OCI-LY7 (cell line): ENCODE measurements around the gene RCHY1. TPM values are rescaled to one million over a fixed set of nuclear protein-coding genes. Genes with fewer than 3 reads are reported as not detected.

Source experiments
- BruUV-seq: library from RNA; stranded (reverse); fragments of 400-500 nt; replicated peaks from 2 replicates; lab custom pipeline; 2021; lab: Mats Ljungman, UMichigan
- CTCF ChIA-PET: fragments of 300-600 bp; sonication (Branson Sonifier 250); formaldehyde crosslinking; loops from one replicate; lab custom pipeline; 2022; ENCODE audit warnings: antibody characterized with exemption; ENCODE audit not compliant: unreplicated experiment; lab: Charles Lee
- POLR2A ChIA-PET: fragments of 300-600 bp; sonication (Branson Sonifier 250); formaldehyde crosslinking; loops from one replicate; lab custom pipeline; 2022; ENCODE audit warnings: antibody characterized with exemption; lab: Charles Lee
- DNase-seq: peaks from one replicate; pipeline ENCODE4 v3.0.0-alpha.2; 2015; ENCODE audit warnings: low spot score
- H2AFZ ChIP-seq: fragments of 200-600 bp; sonication (generic), shearing (Covaris generic); 2 replicates; pipeline ENCODE4 v1.6.1; 2014; ENCODE audit warnings: mild to moderate bottlenecking, antibody characterized with exemption, low read length, moderate library complexity
- H3K27ac ChIP-seq: fragments of 200-600 bp; sonication (generic); 2 replicates; pipeline ENCODE4 v1.5.1; 2014; ENCODE audit warnings: mixed run types, low read depth, mild to moderate bottlenecking, moderate library complexity, low read length, inconsistent platforms; ENCODE audit not compliant: poor library complexity, severe bottlenecking
- H3K36me3 ChIP-seq: fragments of 200-600 bp; sonication (generic); 2 replicates; pipeline ENCODE4 v1.6.1; 2014; ENCODE audit warnings: mild to moderate bottlenecking, antibody characterized with exemption, low read length, moderate library complexity, mixed read lengths; ENCODE audit not compliant: insufficient read depth
- H3K4me1 ChIP-seq: fragments of 200-600 bp; sonication (generic); 2 replicates; pipeline ENCODE4 v1.5.1; 2014; ENCODE audit warnings: mild to moderate bottlenecking, low read length; ENCODE audit not compliant: insufficient read depth, poor library complexity, severe bottlenecking
- H3K4me2 ChIP-seq: fragments of 200-600 bp; sonication (generic); 2 replicates; pipeline ENCODE4 v1.6.1; 2014; ENCODE audit warnings: mild to moderate bottlenecking, low read length
- H3K4me3 ChIP-seq: fragments of 200-600 bp; sonication (generic); 2 replicates; pipeline ENCODE4 v1.5.1; 2014; ENCODE audit warnings: mild to moderate bottlenecking, low read depth, low read length; ENCODE audit not compliant: poor library complexity, severe bottlenecking
- H3K79me2 ChIP-seq: fragments of 200-600 bp; sonication (generic); 2 replicates; pipeline ENCODE4 v1.6.1; 2016; ENCODE audit warnings: low read depth, mild to moderate bottlenecking, low read length, moderate library complexity, mixed read lengths; ENCODE audit not compliant: insufficient read depth
- H3K9me2 ChIP-seq: fragments of 200-600 bp; sonication (generic); 2 replicates; pipeline ENCODE4 v1.6.1; 2016; ENCODE audit warnings: mild to moderate bottlenecking, low read length, mixed read lengths; ENCODE audit not compliant: insufficient read depth
- H3K9me3 ChIP-seq: fragments of 200-600 bp; sonication (generic); 2 replicates; pipeline ENCODE4 v1.6.1; 2014; ENCODE audit warnings: mild to moderate bottlenecking, mixed run types, low read length, mixed read lengths
- H4K20me1 ChIP-seq: fragments of 200-600 bp; sonication (generic); 2 replicates; pipeline ENCODE4 v1.6.1; 2014; ENCODE audit warnings: mild to moderate bottlenecking, antibody characterized with exemption, low read length, moderate library complexity, mixed read lengths; ENCODE audit not compliant: insufficient read depth
- CTCF ChIP-seq: fragments of 200-600 bp; sonication (generic); conservative IDR thresholded peaks from 2 replicates; pipeline ENCODE4 v1.5.1; 2014; ENCODE audit warnings: mild to moderate bottlenecking, antibody characterized with exemption, low read length, moderate library complexity, mixed read lengths
- EZH2phosphoT487 ChIP-seq: fragments of 200-600 bp; sonication (generic); IDR thresholded peaks from 2 replicates; pipeline ENCODE4 v1.6.1; 2018; ENCODE audit warnings: low read depth, borderline replicate concordance, mild to moderate bottlenecking, mixed run types, antibody characterized with exemption, low read length, moderate library complexity, mixed read lengths
- intact Hi-C: fragments of 100-400 bp; cut with micrococcal nuclease; formaldehyde crosslinking; loops from one replicate; pipeline ENCODE4 v1.10.0; 2022; ENCODE audit not compliant: unreplicated experiment
- total RNA-seq, 2 experiments: library from RNA; depleted of rRNA in 1 of 2; stranded (reverse); fragments of >200 nt in 1 of 2; shearing (Covaris generic) in 1 of 2; gene quantifications; 2 replicates each; pipeline ENCODE4 v1.2.3, GENCODE V29; 2014 to 2022

Gene RCHY1
- total RNA-seq, 2 experiments from 2014 or later: 9.2 to 25.5 TPM

GRCh38 chr4:75552452-75552851 is 38.2 kb upstream of the RCHY1 start:
- Histone ChIP-seq H2AFZ (no peak overlapping the region), H3K36me3 (no peaks in the 10 kb centered on the region), H3K4me2 (no peak overlapping the region), H3K9me2 (no peaks in the 10 kb centered on the region), H3K9me3 (no peaks in the 10 kb centered on the region), H3K4me1 (no peaks in the 10 kb centered on the region), H3K4me3 (no peak overlapping the region), H4K20me1 (no peaks in the 10 kb centered on the region), H3K79me2 (no peaks in the 10 kb centered on the region), H3K27ac (no peak overlapping the region)
- intact Hi-C loops: no loop called here
- no TSS peak for BruUV-seq
- ChIA-PET CTCF (no interaction called here), POLR2A (interaction anchor here (0.6 kb wide), 1 partner anchor 189 kb away, joined by 5 read pairs; no protein-coding TSS in a partner anchor)
- TF ChIP-seq EZH2phosphoT487 (no peak), CTCF (no peak)
- DNase-seq: no peak

- H3K9me2 ChIP-seq: no peaks in the 10 kb centered on the region
- no peak overlapping the region for H3K4me3 ChIP-seq
- BruUV-seq: no TSS peak
- no peaks in the 10 kb centered on the region for H3K79me2 ChIP-seq
- ChIA-PET POLR2A (no interaction called here), CTCF (no interaction called here)
- no peak for DNase-seq
- no peak overlapping the region for H3K4me2 ChIP-seq
- intact Hi-C loops: no loop called here
- H3K36me3 ChIP-seq: 0 out of 2 replicates have a peak, but pooled peaks cover 3% of the 10 kb centered on the region
- TF ChIP-seq EZH2phosphoT487 (no peak), CTCF (no peak)
- H4K20me1 ChIP-seq: no peaks in the 10 kb centered on the region
- no peak overlapping the region for H3K27ac ChIP-seq
- no peak overlapping the region for H2AFZ ChIP-seq
- no peaks in the 10 kb centered on the region for H3K4me1 ChIP-seq
- H3K9me3 ChIP-seq: no peaks in the 10 kb centered on the region
Observed at GRCh38 chr4:75549019-75549418, 34.8 kb upstream of the RCHY1 start.

- intact Hi-C loops: no loop called here
- ChIA-PET POLR2A (interaction anchor here (0.6 to 1.7 kb wide), 5 partner anchors 8 to 81 kb away, joined by 3 to 5 read pairs (median 3); partner anchors contain the start of gene ODAPH), CTCF (interaction anchor here (1.1 kb wide), 1 partner anchor 10 kb away, joined by 3 read pairs; no protein-coding TSS in a partner anchor)
- Histone ChIP-seq H3K4me3 (no peak overlapping the region), H3K27ac (no peak overlapping the region), H4K20me1 (no peaks in the 10 kb centered on the region), H3K79me2 (no peaks in the 10 kb centered on the region), H3K4me1 (no peaks in the 10 kb centered on the region), H3K36me3 (0 out of 2 replicates have a peak, but pooled peaks cover 3% of the 10 kb centered on the region), H2AFZ (no peak overlapping the region), H3K4me2 (0 out of 2 replicates have a peak overlapping the region, but pooled peaks have one; percentile 4), H3K9me2 (no peaks in the 10 kb centered on the region), H3K9me3 (no peaks in the 10 kb centered on the region)
- peak; percentile 43 for DNase-seq
- no TSS peak for BruUV-seq
- no peak for TF ChIP-seq CTCF
- TF ChIP-seq EZH2phosphoT487: no peak
Observed at GRCh38 chr4:75547647-75548387, 33.6 kb upstream of the RCHY1 start.
